SK-N-SH treated with all-trans-retinoic acid at 6 μM for 48 hours (cell line): ENCODE measurements around the gene SLC39A1.
"Not testable (repeated sequence)": the region's sequence is repeated elsewhere in the genome, so short reads cannot be mapped to it uniquely, and the experiment has no call there.

ENCODE experiments used
- ATAC-seq: fragments of 200-7000 bp; cut with Tn5 transposase; 3 replicates; pipeline ENCODE4 v1.9.1; 2020; ENCODE audit warnings: mild to moderate bottlenecking, moderate library complexity
- ARNTL ChIP-seq: fragments of 450-650 bp; formaldehyde crosslinking; IDR thresholded peaks from 2 replicates; pipeline ENCODE4 v1.5.0; 2020; ENCODE audit warnings: low read depth, mild to moderate bottlenecking, moderate library complexity, borderline replicate concordance
- BACH2 ChIP-seq: fragments of 250-450 bp; sonication (Bioruptor Pico); IDR thresholded peaks from 2 replicates; pipeline ENCODE4 v1.9.0; 2021; ENCODE audit warnings: mild to moderate bottlenecking, borderline replicate concordance
- CSDC2 ChIP-seq: fragments of 250-450 bp; sonication (Bioruptor Pico); IDR thresholded peaks from 2 replicates; pipeline ENCODE4 v1.5.0; 2020; ENCODE audit warnings: mild to moderate bottlenecking, moderate library complexity
- ESRRG ChIP-seq: fragments of 250-450 bp; sonication (Bioruptor Pico); IDR thresholded peaks from 2 replicates; pipeline ENCODE4 v1.6.1; 2021; ENCODE audit warnings: mild to moderate bottlenecking
- ISL1 ChIP-seq: fragments of 250-450 bp; sonication (Bioruptor Pico); IDR thresholded peaks from 2 replicates; pipeline ENCODE4 v2.1.2; 2022; ENCODE audit warnings: mild to moderate bottlenecking, moderate library complexity
- OSR1 ChIP-seq: fragments of 250-450 bp; sonication (Bioruptor Pico); IDR thresholded peaks from 2 replicates; pipeline ENCODE4 v1.8.0; 2022; ENCODE audit warnings: moderate library complexity, mild to moderate bottlenecking, inconsistent platforms
- PATZ1 ChIP-seq: fragments of 250-450 bp; sonication (Bioruptor Pico); IDR thresholded peaks from 2 replicates; pipeline ENCODE4 v1.8.0; 2020; ENCODE audit warnings: mild to moderate bottlenecking, moderate library complexity, borderline replicate concordance
- PPARA ChIP-seq: fragments of 250-450 bp; sonication (Bioruptor Pico); IDR thresholded peaks from 2 replicates; pipeline ENCODE4 v1.5.0; 2020; ENCODE audit warnings: mild to moderate bottlenecking, borderline replicate concordance
- RARB ChIP-seq: fragments of 250-450 bp; sonication (Bioruptor Pico); IDR thresholded peaks from 2 replicates; pipeline ENCODE4 v1.8.0; 2021; ENCODE audit warnings: mild to moderate bottlenecking, moderate library complexity
- SNAI2 ChIP-seq: fragments of 250-450 bp; sonication (Bioruptor Pico); IDR thresholded peaks from 2 replicates; pipeline ENCODE4 v1.5.0; 2020; ENCODE audit warnings: mild to moderate bottlenecking, moderate library complexity
- TCF4 ChIP-seq: fragments of 250-450 bp; sonication (Bioruptor Pico); IDR thresholded peaks from 2 replicates; pipeline ENCODE4 v1.8.0; 2021; ENCODE audit warnings: mild to moderate bottlenecking, moderate library complexity, borderline replicate concordance
- TOX ChIP-seq: fragments of 250-450 bp; sonication (Bioruptor Pico); IDR thresholded peaks from 2 replicates; pipeline ENCODE4 v1.8.0; 2021; ENCODE audit warnings: mild to moderate bottlenecking, moderate library complexity, borderline replicate concordance
- TSHZ2 ChIP-seq: fragments of 250-450 bp; sonication (Bioruptor Pico); IDR thresholded peaks from 2 replicates; pipeline ENCODE4 v1.5.0; 2020; ENCODE audit warnings: mild to moderate bottlenecking, moderate library complexity
- ZC3H10 ChIP-seq: fragments of 250-450 bp; sonication (Bioruptor Pico); IDR thresholded peaks from 2 replicates; pipeline ENCODE4 v1.5.1; 2021; ENCODE audit warnings: mild to moderate bottlenecking, moderate library complexity
- ZFP3 ChIP-seq: fragments of 250-450 bp; sonication (Bioruptor Pico); IDR thresholded peaks from 2 replicates; pipeline ENCODE4 v1.5.0; 2020; ENCODE audit warnings: mild to moderate bottlenecking, moderate library complexity
- ZFP30 ChIP-seq: fragments of 450-650 bp; formaldehyde crosslinking; IDR thresholded peaks from 2 replicates; pipeline ENCODE4 v1.5.0; 2022; ENCODE audit warnings: mild to moderate bottlenecking, moderate library complexity
- ZNF565 ChIP-seq: fragments of 450-650 bp; formaldehyde crosslinking; conservative IDR thresholded peaks from 2 replicates; pipeline ENCODE4 v1.5.0; 2020; ENCODE audit warnings: low read depth, mild to moderate bottlenecking, moderate library complexity
- ZNF70 ChIP-seq: fragments of 450-650 bp; formaldehyde crosslinking; IDR thresholded peaks from 2 replicates; pipeline ENCODE4 v1.5.0; 2020; ENCODE audit warnings: mild to moderate bottlenecking, moderate library complexity
- ZNF8 ChIP-seq: fragments of 450-650 bp; formaldehyde crosslinking; IDR thresholded peaks from 2 replicates; pipeline ENCODE4 v1.5.0; 2020; ENCODE audit warnings: mild to moderate bottlenecking, moderate library complexity
- TF ChIP-seq, protein P1 (sequence below): fragments of 250-450 bp; sonication (Bioruptor Pico); IDR thresholded peaks from 2 replicates; pipeline ENCODE4 v1.5.1; 2021; ENCODE audit warnings: mild to moderate bottlenecking, moderate library complexity
- TF ChIP-seq, protein P2 (sequence below): fragments of 250-450 bp; sonication (Bioruptor Pico); IDR thresholded peaks from 2 replicates; pipeline ENCODE4 v1.8.0; 2021; ENCODE audit warnings: low read depth, mild to moderate bottlenecking, moderate library complexity, borderline replicate concordance

SLC39A1 gene

DNA sequence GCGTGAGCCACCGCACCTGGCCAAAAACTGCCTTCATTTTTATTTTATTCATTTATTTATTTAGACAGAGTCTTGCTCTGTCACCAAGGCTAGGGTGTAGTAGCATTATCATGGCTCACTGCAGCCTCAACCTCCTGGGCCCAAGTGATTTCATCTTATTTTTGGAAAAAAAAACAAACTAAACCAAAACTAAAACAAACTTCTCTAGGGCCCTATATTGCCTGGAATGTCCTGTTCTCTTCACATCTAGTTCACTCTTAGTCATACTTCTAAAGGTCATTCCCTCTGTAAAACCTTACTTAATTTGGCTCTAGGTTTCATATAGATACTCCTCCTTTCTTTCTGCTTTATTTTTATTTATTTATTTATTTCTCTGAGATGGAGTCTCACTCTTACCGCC is 42.8 kb upstream of the SLC39A1 start:
- TF ChIP-seq, protein P1, sequence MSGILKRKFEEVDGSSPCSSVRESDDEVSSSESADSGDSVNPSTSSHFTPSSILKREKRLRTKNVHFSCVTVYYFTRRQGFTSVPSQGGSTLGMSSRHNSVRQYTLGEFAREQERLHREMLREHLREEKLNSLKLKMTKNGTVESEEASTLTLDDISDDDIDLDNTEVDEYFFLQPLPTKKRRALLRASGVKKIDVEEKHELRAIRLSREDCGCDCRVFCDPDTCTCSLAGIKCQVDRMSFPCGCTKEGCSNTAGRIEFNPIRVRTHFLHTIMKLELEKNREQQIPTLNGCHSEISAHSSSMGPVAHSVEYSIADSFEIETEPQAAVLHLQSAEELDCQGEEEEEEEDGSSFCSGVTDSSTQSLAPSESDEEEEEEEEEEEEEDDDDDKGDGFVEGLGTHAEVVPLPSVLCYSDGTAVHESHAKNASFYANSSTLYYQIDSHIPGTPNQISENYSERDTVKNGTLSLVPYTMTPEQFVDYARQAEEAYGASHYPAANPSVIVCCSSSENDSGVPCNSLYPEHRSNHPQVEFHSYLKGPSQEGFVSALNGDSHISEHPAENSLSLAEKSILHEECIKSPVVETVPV (CRISPR knock-in tag), result no peak
- TF ChIP-seq CSDC2 (CRISPR knock-in tag), result no peak
- no peak for TF ChIP-seq ZNF8
- TF ChIP-seq PPARA (CRISPR knock-in tag), result no peak
- TF ChIP-seq ZNF70, result no peak
- TF ChIP-seq BACH2 (CRISPR knock-in tag), result no peak
- no peak for TF ChIP-seq ESRRG (CRISPR knock-in tag)
- no peak for ATAC-seq

DNA sequence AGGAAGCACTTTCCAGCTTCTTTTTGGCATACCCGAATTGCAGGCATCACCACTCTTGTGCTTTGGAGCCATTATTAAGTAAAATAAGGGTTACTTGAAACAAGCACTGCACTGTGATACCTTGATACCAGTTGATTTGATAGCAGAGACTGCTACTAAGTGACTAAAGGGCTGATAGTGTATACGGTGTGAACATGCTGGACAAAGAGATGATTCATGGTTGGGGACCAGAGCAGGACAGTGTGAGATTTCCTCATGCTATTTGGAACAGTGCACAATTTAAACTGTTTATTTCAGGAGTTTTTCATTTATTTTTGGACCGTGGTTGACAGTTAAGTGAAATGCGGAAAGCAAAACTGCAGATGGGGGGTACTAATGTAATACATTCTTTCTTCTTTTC is 37.1 kb upstream of the SLC39A1 start:
- TF ChIP-seq ZC3H10 (CRISPR knock-in tag), result no peak
- TF ChIP-seq, all 23 proteins: peak for 0
- ATAC-seq, result no peak

DNA sequence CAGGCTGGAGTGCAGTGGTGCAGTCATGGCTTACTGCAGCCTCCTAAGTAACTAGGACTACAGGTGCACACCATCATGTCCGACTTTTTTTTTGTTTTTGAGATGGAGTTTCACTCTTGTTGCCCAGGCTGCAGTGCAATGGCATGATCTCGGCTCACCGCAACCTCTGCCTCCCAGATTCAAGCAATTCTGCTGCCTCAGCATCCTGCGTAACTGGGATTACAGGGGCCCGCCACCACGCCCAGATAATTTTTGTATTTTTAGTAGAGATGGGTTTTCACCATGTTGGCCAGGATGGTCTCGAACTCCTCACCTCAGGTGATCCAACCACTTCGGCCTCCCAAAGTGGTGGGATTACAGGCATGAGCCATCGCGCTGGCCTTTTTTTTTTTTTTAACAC is 33.5 kb upstream of the SLC39A1 start:
- ATAC-seq, result not testable (repeated sequence)

DNA sequence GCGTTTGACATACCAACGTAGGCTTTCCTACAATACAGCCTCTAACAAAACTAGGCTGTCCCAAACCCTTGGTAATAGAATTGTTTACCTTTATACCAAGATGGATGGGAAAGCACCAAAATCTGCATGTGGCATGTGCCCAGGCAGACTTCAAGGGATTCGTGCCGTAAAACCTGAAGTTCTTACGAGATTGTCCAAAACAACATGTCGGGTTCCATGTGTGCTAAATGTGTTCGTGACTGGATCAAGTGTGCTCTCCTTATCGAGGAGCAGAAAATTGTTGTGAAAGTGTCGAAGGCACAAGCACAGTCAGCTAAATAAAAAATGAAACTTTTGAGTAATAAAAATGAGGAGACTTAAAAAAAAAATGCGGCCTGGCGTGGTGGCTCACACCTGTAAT is 32.3 kb upstream of the SLC39A1 start:
- no peak for ATAC-seq
- TF ChIP-seq ZNF565 (CRISPR knock-in tag) (no peak), PPARA (CRISPR knock-in tag) (no peak), CSDC2 (CRISPR knock-in tag) (no peak), ZFP3 (no peak), ISL1 (CRISPR knock-in tag) (no peak), SNAI2 (CRISPR knock-in tag) (no peak), TSHZ2 (CRISPR knock-in tag) (no peak), ARNTL (CRISPR knock-in tag) (no peak), TCF4 (CRISPR knock-in tag) (no peak), TOX (CRISPR knock-in tag) (no peak), ZNF8 (no peak), ZFP30 (CRISPR knock-in tag) (no peak), RARB (CRISPR knock-in tag) (no peak), ZC3H10 (CRISPR knock-in tag) (no peak), OSR1 (CRISPR knock-in tag) (no peak), ZNF70 (no peak)
- TF ChIP-seq, protein P2, sequence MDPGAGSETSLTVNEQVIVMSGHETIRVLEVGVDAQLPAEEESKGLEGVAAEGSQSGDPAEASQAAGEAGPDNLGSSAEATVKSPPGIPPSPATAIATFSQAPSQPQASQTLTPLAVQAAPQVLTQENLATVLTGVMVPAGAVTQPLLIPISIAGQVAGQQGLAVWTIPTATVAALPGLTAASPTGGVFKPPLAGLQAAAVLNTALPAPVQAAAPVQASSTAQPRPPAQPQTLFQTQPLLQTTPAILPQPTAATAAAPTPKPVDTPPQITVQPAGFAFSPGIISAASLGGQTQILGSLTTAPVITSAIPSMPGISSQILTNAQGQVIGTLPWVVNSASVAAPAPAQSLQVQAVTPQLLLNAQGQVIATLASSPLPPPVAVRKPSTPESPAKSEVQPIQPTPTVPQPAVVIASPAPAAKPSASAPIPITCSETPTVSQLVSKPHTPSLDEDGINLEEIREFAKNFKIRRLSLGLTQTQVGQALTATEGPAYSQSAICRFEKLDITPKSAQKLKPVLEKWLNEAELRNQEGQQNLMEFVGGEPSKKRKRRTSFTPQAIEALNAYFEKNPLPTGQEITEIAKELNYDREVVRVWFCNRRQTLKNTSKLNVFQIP (CRISPR knock-in tag), result no peak
- TF ChIP-seq, protein P1 (CRISPR knock-in tag), result no peak

GRCh38 chr1:153995202-153995601 is 31.9 kb upstream of the SLC39A1 start:
- no peak for TF ChIP-seq RARB (CRISPR knock-in tag)
- no peak for TF ChIP-seq ZFP30 (CRISPR knock-in tag)
- no peak for TF ChIP-seq CSDC2 (CRISPR knock-in tag)
- no peak for TF ChIP-seq ZNF70
- TF ChIP-seq ZC3H10 (CRISPR knock-in tag), result no peak
- TF ChIP-seq PPARA (CRISPR knock-in tag), result no peak
- TF ChIP-seq PATZ1, result no peak
- TF ChIP-seq ZNF8, result no peak
- no peak for TF ChIP-seq ZNF565 (CRISPR knock-in tag)
- no peak for TF ChIP-seq TSHZ2 (CRISPR knock-in tag)
- no peak for TF ChIP-seq ESRRG (CRISPR knock-in tag)
- no peak for TF ChIP-seq ARNTL (CRISPR knock-in tag)
- ATAC-seq, result no peak
